Loucy (cell line): ENCODE measurements around the gene CCDC142.

Experiments used
- H2AFZ ChIP-seq: fragments of 200-600 bp; sonication (generic); 2 replicates; pipeline ENCODE4 v1.6.0; 2016; ENCODE audit warnings: antibody characterized with exemption, mild to moderate bottlenecking, low read length, moderate library complexity
- H3F3A ChIP-seq: fragments of 200-600 bp; 2 replicates; pipeline ENCODE4 v1.6.0; 2016; ENCODE audit warnings: antibody characterized with exemption, low read depth, mild to moderate bottlenecking
- H3K27me3 ChIP-seq: fragments of 200-600 bp; sonication (generic); 2 replicates; pipeline ENCODE4 v1.6.1; 2014; ENCODE audit warnings: low read length, mild to moderate bottlenecking; ENCODE audit not compliant: insufficient read depth, poor library complexity, severe bottlenecking
- H3K36me3 ChIP-seq: fragments of 200-600 bp; sonication (generic); 2 replicates; pipeline ENCODE4 v1.6.1; 2016; ENCODE audit warnings: low read length; ENCODE audit not compliant: insufficient read depth
- H3K4me1 ChIP-seq: fragments of 200-600 bp; sonication (generic); 2 replicates; pipeline ENCODE4 v1.5.1; 2014; ENCODE audit warnings: low read length, mild to moderate bottlenecking; ENCODE audit not compliant: insufficient read depth, poor library complexity, severe bottlenecking
- H3K4me2 ChIP-seq: fragments of 200-600 bp; sonication (generic); 2 replicates; pipeline ENCODE4 v1.6.0; 2014; ENCODE audit warnings: antibody characterized with exemption, low read length, low read depth, mild to moderate bottlenecking; ENCODE audit not compliant: poor library complexity, severe bottlenecking
- H3K4me3 ChIP-seq: fragments of 200-600 bp; sonication (generic); 2 replicates; pipeline ENCODE4 v1.5.1; 2014; ENCODE audit warnings: low read length, mild to moderate bottlenecking, mixed read lengths; ENCODE audit not compliant: poor library complexity, severe bottlenecking
- H3K79me2 ChIP-seq: fragments of 200-600 bp; sonication (generic); 2 replicates; pipeline ENCODE4 v1.6.1; 2014; ENCODE audit warnings: low read length; ENCODE audit not compliant: insufficient read depth
- H3K9ac ChIP-seq: fragments of 200-600 bp; sonication (generic); 2 replicates; pipeline ENCODE4 v1.6.0; 2014; ENCODE audit warnings: mild to moderate bottlenecking, low read depth, low read length, moderate library complexity; ENCODE audit not compliant: poor library complexity, severe bottlenecking
- H3K9me2 ChIP-seq: fragments of 200-600 bp; sonication (generic); replicated peaks from 2 replicates; pipeline ENCODE4 v1.6.1; 2016; ENCODE audit warnings: low read depth, low read length, mixed read lengths
- H3K9me3 ChIP-seq: fragments of 200-600 bp; sonication (generic); 2 replicates; pipeline ENCODE4 v1.6.1; 2014; ENCODE audit warnings: mild to moderate bottlenecking, antibody characterized with exemption, low read length, low read depth; ENCODE audit not compliant: insufficient read depth
- H4K20me1 ChIP-seq: fragments of 200-600 bp; sonication (generic); 2 replicates; pipeline ENCODE4 v1.6.0; 2014; ENCODE audit warnings: antibody characterized with exemption, low read length, mild to moderate bottlenecking; ENCODE audit not compliant: insufficient read depth, poor library complexity, severe bottlenecking
- CTCF ChIP-seq: fragments of 200-600 bp; sonication (generic); conservative IDR thresholded peaks from 2 replicates; pipeline ENCODE4 v1.5.1; 2014; ENCODE audit warnings: mild to moderate bottlenecking, antibody characterized with exemption, low read length
- EZH2phosphoT487 ChIP-seq: fragments of 200-600 bp; IDR thresholded peaks from 2 replicates; pipeline ENCODE4 v1.6.1; 2018; ENCODE audit warnings: antibody characterized with exemption, mild to moderate bottlenecking, moderate library complexity, borderline replicate concordance

Gene CCDC142

GRCh38 chr2:74502147-74502719 is 19.4 kb upstream of the CCDC142 start:
- H3K9ac ChIP-seq: peak overlapping the region; percentile 80
- H3K36me3 ChIP-seq: no peaks in the 10 kb centered on the region
- H3K79me2 ChIP-seq: peaks cover 23% of the 10 kb centered on the region
- H3K4me3 ChIP-seq: peak overlapping the region; percentile 77
- H3F3A ChIP-seq: no peaks in the 10 kb centered on the region
- H2AFZ ChIP-seq: 0 out of 2 replicates have a peak overlapping the region, but pooled peaks have one; percentile 83
- H3K27me3 ChIP-seq: no peaks in the 10 kb centered on the region
- peaks cover 18% of the 10 kb centered on the region for H3K4me1 ChIP-seq
- TF ChIP-seq CTCF: no peak
- TF ChIP-seq EZH2phosphoT487: no peak
- peak overlapping the region; percentile 99 for H3K4me2 ChIP-seq
- no peaks in the 10 kb centered on the region for H3K9me3 ChIP-seq
- no peaks in the 10 kb centered on the region for H3K9me2 ChIP-seq
- H4K20me1 ChIP-seq: no peaks in the 10 kb centered on the region

GRCh38 chr2:74501335-74502071 is 18.7 kb upstream of the CCDC142 start:
- Histone ChIP-seq H3K36me3 (no peaks in the 10 kb centered on the region), H3K79me2 (peaks cover 18% of the 10 kb centered on the region), H3K4me3 (no peak overlapping the region), H3K9me2 (no peaks in the 10 kb centered on the region), H2AFZ (no peak overlapping the region), H3K4me2 (peak overlapping the region; percentile 99), H3F3A (no peaks in the 10 kb centered on the region), H3K4me1 (peaks cover 12% of the 10 kb centered on the region), H4K20me1 (no peaks in the 10 kb centered on the region), H3K9ac (peak overlapping the region; percentile 26), H3K9me3 (no peaks in the 10 kb centered on the region), H3K27me3 (no peaks in the 10 kb centered on the region)
- TF ChIP-seq EZH2phosphoT487: no peak
- TF ChIP-seq CTCF: no peak

- no peaks in the 10 kb centered on the region for H4K20me1 ChIP-seq
- no peak for TF ChIP-seq EZH2phosphoT487
- peaks cover 6% of the 10 kb centered on the region for H3K4me1 ChIP-seq
- no peak overlapping the region for H3K9ac ChIP-seq
- no peak overlapping the region for H3K4me2 ChIP-seq
- no peaks in the 10 kb centered on the region for H3F3A ChIP-seq
- H3K27me3 ChIP-seq: no peaks in the 10 kb centered on the region
- no peak overlapping the region for H2AFZ ChIP-seq
- no peak overlapping the region for H3K4me3 ChIP-seq
- H3K36me3 ChIP-seq: no peaks in the 10 kb centered on the region
- H3K79me2 ChIP-seq: peaks cover 11% of the 10 kb centered on the region
- no peaks in the 10 kb centered on the region for H3K9me3 ChIP-seq
- H3K9me2 ChIP-seq: no peaks in the 10 kb centered on the region
Measured at GRCh38 chr2:74500578-74500946, 17.8 kb upstream of the CCDC142 start.
